ENCODE results near the gene C4orf54. TPM values are rescaled to one million over a fixed set of nuclear protein-coding genes. Genes with fewer than 3 reads are reported as not detected.

C4orf54 gene
- total and polyA plus RNA-seq, 2 of the 8 experiments (the other 6 are each of a cell fraction or from before 2014, with no cell fraction given): not detected

GRCh38 chr4:99696801-99697200 is 39.2 kb upstream of the C4orf54 start:
- CTCF ChIA-PET (ENCODE audit: partially characterized antibody): no interaction called here
- H4K91ac ChIP-seq (replicated peaks; ENCODE audit: insufficient read length, low read length): no peak overlapping the region
- TF ChIP-seq ZNF274 (IDR thresholded peaks at IDR 0.05; ENCODE audit: borderline replicate concordance, extremely low read depth, low read length) (no peak), CBX5 (IDR thresholded peaks at IDR 0.05; ENCODE audit: low read depth, low read length) (no peak), ATF3 (IDR thresholded peaks at IDR 0.05; ENCODE audit: insufficient read depth, low read depth, low read length) (no peak), SP4 (IDR thresholded peaks at IDR 0.05; ENCODE audit: low read length) (no peak), BACH1 (IDR thresholded peaks at IDR 0.05; ENCODE audit: low read length) (no peak), ATF2 (IDR thresholded peaks at IDR 0.05; ENCODE audit: low read length) (no peak), CBX8 (IDR thresholded peaks at IDR 0.05; ENCODE audit: borderline replicate concordance, low read depth, low read length) (no peak), CTCF (IDR thresholded peaks at IDR 0.05; ENCODE audit: control extremely low read depth in 1 of 3, insufficient read depth in 1 of 3, low read depth in 1 of 3, low read length in 3 of 3) (no peak), NRF1 (IDR thresholded peaks at IDR 0.05; ENCODE audit: low read depth, low read length) (no peak), GABPA (IDR thresholded peaks at IDR 0.05; ENCODE audit: borderline replicate concordance, insufficient read depth, low read length) (no peak)

More at GRCh38 chr4:99696801-99697200, 39.2 kb upstream of the C4orf54 start:
- Histone ChIP-seq H4K8ac (ENCODE audit: extremely low read depth, insufficient read depth, low read length) (no peak overlapping the region), H3K4ac (replicated peaks; ENCODE audit: insufficient read length, low read depth, low read length) (no peak overlapping the region), H3K23ac (ENCODE audit: insufficient read length) (no peak overlapping the region), H3K27ac (ENCODE audit: low read depth, low read length) (no peak overlapping the region), H3K36me3 (ENCODE audit: control insufficient read depth in 2 of 4, insufficient read depth in 4 of 4, low read length in 3 of 4) (no peaks in the 10 kb centered on the region), H3K4me1 (replicated peaks in 1 of 4; ENCODE audit: control insufficient read depth in 3 of 4, insufficient read depth in 4 of 4, low read length in 3 of 4) (peaks cover 0 to 9% (median 0%) of the 10 kb centered on the region in 4 experiments; a peak in 2 of 7 replicates), H3K23me2 (ENCODE audit: low read depth, low read length) (no peaks in the 10 kb centered on the region), H4K5ac (ENCODE audit: insufficient read length, low read depth, low read length) (no peak overlapping the region), H3K14ac (ENCODE audit: insufficient read length) (no peak overlapping the region), H2BK5ac (ENCODE audit: low read depth, low read length) (no peak overlapping the region), H2BK20ac (ENCODE audit: low read length) (no peak overlapping the region), H2AK5ac (ENCODE audit: low read depth, low read length) (no peak overlapping the region), H3K18ac (ENCODE audit: extremely low read depth, low read length) (no peak overlapping the region), H2BK120ac (replicated peaks; ENCODE audit: low read depth, low read length) (no peak overlapping the region), H3K27me3 (replicated peaks in 1 of 4; ENCODE audit: control insufficient read depth in 3 of 4, extremely low read depth in 1 of 4, insufficient read depth in 3 of 4, low read length in 3 of 4) (no peaks in the 10 kb centered on the region), H3K56ac (replicated peaks; ENCODE audit: insufficient read length, low read depth, low read length) (no peak overlapping the region), H2BK12ac (ENCODE audit: low read depth, low read length) (no peak overlapping the region), H4K20me1 (replicated peaks in 1 of 2; ENCODE audit: control insufficient read depth in 1 of 2, insufficient read depth in 2 of 2, low read length in 2 of 2) (no peaks in the 10 kb centered on the region), H3K79me1 (ENCODE audit: low read depth, low read length) (no peaks in the 10 kb centered on the region), H3K9me3 (ENCODE audit: insufficient read depth in 2 of 2, low read depth in 1 of 2, low read length in 1 of 2) (no peaks in the 10 kb centered on the region), H3K4me2 (ENCODE audit: insufficient read depth in 1 of 2, low read depth in 2 of 2, low read length in 2 of 2) (no peak overlapping the region), H2BK15ac (ENCODE audit: low read length) (no peak overlapping the region), H3K79me2 (ENCODE audit: control insufficient read depth in 1 of 2, insufficient read depth in 2 of 2, low read length in 2 of 2) (no peaks in the 10 kb centered on the region), H3K9ac (replicated peaks in 1 of 4; ENCODE audit: extremely low read depth in 1 of 4, low read depth in 3 of 4, low read length in 3 of 4) (no peak overlapping the region), H2AFZ (ENCODE audit: low read length) (no peak overlapping the region), H3K4me3 (ENCODE audit: extremely low read depth in 1 of 4, insufficient read depth in 2 of 4, low read depth in 3 of 4, low read length in 4 of 4) (no peak overlapping the region)
- no peak for FAIRE-seq
- POLR2A ChIA-PET (ENCODE audit: partially characterized antibody): no interaction called here
- WGBS, 2 experiments (ENCODE audit: extremely low coverage in 1 of 2, insufficient coverage in 1 of 2, insufficient read length in 1 of 2, insufficient replicate concordance in 2 of 2, low coverage in 1 of 2, low lambda C conversion rate in 2 of 2, missing lambda C conversion rate in 1 of 2): 86% methylated on average over 3 of the region's 3 CpGs; no CpG with 5 or more reads in 1 of the 2 experiments
- DNase-seq (ENCODE audit: low read depth in 1 of 2, low spot score in 2 of 2): no peak
